SW 1271 (cell line): ENCODE measurements around the gene MTFR1L.

Source experiments
- DNase-seq, 2 experiments: peaks; one replicate each; lab custom pipeline; 2025; lab: John Stamatoyannopoulos, UW

MTFR1L gene

DNA sequence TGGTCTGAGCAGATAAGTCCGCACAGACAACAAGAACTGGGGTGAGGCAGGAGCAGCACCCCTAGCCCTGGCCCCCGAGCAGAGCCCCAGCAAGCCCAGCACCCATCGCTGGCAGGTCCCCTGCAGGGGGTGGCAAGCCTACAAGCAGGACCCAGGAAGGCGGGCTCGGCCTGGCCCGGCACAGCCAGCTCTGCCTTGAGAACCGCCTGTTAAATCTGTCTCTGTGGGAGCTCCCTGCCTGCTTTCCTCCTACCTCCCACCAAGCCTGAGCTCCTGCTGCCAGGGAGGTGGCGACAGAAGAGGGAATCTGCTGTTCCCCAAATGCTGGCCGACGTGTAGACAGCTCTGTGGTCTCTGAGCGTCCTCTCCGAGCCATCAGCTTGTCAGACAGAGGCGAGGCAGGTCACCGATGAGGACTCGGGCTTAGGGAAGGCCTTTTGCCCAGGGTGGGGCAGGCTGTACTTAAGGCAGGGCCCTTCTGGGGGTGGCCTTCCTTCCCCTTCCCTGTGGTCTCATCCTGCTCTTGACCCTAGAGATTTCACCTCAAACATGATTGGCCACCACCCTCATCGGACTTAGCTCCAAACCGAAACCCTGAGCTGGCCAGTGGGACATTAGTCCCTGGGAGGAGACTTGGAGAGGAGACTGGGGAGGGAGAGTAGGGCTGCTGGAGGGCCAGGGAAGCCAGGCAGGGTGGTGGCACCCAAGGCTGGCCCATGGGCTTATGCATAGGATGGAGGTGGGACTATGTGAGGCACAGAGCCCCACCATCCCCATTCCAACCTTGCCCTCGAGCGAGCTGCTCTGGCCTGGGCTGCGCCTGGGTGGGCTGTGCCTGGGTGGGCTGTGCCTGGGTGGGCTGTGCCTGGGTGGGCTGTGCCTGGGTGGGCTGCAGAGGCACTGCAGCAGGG, 12.0 kb upstream of the MTFR1L start:
- DNase-seq = no peak

DNA sequence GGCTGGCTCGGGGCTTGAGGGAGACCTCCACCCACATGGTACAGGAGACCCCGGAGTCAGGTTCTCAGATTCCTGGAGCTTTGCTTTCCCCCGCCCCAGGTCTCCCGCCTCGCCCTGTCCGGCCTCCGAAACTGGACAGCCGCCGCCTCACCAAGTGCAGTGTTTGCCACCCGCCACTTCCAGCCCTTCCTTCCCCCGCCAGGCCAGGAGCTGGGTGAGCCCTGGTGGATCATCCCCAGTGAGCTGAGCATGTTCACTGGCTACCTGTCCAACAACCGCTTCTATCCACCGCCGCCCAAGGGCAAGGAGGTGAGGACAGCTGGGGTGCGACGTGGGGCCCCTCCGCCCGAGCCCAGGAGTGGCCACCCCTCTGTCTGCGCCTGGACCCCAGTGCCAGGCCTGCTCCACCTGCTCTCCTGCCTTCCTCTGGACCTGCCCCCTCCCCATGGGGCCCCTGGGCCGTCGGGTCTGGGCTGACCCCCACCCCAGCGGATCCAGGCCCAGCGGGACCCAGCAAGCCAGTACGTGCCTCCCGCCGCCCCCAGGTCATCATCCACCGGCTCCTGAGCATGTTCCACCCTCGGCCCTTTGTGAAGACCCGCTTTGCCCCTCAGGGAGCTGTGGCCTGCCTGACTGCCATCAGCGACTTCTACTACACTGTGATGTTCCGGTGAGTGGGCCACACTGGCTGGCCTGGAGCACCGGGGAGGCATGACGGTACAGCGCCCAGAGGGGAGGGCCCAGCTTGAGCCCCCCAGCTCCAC, 11.1 kb upstream of the MTFR1L start:
- no peak for DNase-seq

DNA sequence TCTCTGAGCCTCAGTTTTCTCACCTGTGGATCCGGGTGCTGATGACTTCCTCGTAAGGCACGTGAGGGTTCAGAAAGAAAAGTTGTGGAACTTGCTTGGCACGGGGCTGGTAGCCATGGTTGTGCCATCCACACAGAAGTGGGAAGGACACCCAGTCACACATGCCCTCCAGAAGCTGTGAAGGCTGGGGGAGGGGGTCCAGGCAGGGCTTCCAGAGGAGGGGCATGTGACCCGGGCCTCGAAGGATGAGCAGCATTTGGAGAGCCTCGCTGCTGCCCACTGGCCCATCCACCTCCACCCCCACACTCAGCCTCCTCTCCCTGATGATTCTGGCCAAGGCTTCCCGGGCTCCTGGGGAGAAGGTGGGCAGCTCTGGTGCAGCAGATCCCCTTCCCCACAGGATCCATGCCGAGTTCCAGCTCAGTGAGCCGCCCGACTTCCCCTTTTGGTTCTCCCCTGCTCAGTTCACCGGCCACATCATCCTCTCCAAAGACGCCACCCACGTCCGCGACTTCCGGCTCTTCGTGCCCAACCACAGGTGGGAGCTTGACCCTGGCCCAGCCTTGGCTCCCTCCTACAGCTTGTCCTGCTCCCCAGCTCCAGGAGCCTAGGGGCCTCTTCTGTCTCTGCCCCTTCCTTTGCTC, 10.3 kb upstream of the MTFR1L start:
- no peak for DNase-seq

DNA sequence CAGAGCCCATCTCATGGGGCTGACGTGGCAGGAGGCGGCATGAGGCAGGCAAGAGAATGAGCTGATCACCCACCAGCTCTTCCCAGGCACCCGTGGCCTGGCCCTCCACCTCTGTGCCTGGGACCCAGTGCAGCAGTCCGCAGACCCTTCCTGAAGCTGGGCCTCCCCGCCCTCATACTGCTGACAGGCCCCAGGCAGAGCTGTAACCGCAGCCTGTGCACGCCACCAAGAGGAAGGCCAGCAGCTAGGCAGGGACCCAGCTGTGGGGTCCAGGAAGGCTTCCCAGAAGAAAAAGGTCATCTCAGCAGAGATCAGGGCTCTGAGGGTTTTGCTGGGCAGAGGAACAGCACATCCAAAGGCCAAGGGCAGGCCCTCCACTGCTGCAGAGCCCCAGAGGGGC, 9.8 kb upstream of the MTFR1L start:
- no peak for DNase-seq

DNA sequence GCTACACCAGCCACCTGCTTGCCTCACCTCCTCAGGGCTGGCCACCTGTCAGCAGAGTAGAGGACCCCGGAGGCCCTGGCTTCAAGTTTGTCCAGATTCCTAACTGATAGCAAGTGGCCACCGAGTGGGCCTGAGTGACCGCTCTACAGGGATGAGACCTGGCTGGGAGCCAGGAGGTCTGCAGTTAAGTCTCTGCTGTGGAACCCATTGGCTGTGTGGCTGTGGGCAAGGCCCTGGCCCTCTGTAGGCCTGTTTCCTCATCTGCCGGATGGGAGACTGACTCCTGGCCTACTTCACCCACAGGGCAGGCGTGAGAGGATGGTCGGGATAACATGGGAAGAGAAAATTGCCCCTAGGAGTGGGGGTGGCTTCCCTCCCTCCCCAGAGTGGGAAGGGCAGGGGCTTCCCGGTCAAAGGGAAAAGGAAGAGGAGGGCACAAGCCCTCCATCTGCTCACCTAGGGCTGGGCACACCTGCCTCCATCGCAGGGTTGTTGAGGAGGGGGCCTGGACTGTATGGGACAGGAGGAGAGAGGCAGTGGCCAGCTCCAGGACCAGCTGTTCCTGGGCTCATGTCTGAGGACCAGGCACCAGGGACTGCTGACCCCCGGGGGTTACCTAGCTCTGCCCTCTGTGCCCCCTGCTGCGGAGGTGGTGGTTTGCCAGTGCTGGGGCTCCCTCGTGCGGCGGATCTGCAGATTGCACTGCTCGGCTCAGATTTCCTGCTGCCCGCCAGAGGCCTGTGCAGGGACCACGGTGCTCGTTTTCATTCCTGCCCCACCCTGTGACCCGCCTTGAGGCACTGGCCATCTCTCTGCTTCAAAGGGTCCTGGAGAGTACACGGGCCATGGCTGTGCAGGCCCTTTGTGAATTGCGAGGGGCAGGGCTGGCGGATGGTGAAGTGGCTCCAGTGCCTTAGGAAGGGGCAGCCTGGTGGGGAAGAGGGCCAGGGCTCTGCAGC, 9.1 kb upstream of the MTFR1L start:
- peak in 1 of 2 experiments; percentile 32 for DNase-seq

DNA sequence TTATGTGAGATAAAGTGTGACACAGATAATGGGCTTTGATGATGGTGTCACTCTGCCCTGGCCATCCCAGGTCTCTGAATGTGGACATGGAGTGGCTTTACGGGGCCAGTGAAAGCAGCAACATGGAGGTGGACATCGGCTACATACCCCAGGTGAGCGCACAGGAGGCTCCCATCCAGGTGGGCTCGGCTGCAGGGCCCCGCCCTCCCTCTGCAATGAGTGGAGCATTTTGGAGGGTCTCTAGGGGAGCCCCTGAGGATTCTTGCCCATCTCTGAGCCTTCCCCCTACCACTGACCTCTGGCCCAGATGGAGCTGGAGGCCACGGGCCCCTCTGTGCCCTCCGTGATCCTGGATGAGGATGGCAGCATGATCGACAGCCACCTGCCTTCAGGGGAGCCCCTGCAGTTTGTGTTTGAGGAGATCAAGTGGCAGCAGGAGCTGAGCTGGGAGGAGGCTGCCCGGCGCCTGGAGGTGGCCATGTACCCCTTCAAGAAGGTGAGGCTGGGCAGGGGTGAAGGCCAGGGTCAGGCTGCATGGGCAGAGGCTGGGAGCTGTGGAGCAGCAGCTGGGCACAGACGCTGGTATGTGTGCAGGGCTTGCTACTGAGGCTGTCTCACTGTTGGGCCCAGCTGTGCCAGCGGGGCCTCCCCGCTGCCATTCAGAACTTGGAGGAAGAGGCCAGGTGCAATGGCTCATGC, 8.2 kb upstream of the MTFR1L start:
- no peak for DNase-seq

DNA sequence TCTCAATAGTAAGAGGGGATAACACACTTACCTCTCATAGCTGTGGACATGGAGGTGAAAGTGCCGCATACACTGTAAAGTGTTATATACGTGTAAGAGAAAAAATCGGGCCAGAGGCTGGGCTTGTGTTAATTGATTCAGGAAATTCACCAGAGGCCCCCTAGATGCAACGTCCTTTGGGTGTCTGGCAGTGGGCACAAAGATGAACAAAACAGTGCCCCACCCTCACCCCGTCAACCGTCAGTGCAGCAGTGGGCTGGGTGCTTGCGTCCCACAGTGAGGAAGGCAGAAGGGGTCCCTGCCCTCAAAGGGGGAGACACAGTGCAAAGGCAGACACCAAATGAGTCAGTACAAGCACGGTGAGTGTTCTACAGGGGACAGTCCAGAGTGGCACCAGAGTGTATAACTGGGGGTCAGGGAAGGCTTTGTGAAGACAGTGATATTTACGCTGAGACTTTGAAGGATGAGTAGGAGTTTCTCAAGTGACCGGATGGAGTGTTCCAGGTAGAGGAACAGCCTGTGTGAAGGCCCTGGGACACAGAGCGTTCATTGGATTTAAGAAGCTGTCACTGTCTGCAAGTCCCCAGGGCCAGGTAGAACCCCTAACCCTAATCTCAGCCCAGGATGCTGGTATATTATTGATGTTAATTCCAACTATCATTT, 6.6 kb upstream of the MTFR1L start:
- no peak for DNase-seq

DNA sequence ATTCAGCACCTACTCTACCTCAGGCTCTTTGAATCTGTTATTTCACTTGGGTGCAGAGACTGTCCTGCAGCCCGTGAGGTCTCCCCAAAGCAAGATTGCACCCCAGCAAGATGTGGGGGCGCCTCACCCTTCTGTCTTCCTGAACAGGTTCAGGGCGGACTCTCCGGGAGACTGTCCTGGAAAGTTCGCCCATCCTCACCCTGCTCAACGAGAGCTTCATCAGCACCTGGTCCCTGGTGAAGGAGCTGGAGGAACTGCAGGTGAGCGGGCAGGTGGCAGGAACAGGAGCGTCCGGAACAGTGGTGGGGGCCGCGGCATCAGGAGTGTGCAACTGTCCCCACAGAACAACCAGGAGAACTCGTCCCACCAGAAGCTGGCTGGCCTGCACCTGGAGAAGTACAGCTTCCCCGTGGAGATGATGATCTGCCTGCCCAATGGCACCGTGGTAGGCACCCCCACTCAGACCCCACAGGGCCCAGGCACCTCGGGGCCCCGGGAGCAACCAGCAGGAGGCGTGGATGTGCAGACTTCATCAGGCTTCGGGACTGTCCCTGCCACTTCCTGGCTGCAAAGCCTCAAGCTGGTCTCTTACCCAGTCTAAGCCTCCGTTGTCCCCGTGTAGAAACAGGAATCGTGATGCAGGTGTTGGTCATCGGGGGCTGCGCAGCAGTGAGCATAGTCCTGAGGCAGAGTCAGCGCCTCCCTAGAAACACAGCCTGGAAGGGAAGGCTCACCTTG, 5.9 kb upstream of the MTFR1L start:
- no peak for DNase-seq

DNA sequence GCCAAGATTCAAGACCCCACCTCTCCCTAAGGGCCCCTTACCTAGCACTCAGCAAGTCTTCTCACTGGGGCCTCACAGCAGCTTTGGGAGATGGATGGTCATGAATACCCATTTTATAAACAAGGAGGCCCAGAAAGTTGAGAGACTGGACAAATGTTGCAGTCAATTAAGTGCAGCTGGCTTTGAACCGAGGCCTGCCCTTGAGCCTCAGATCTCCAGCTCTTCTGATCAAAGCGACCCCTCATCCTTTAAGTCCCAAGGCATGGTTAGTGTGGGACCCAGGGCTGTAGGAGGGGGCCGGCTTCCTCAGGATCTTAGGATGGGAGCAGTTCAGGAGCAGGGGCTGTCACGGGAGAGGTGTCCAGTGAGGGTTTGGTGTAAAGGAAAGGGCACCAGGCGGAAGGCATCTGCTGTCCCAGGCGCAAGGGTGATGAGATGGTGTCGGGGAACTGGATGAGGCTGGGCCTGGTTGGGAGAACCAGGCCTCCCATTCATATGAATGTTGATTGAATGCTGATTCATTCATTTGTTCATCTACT, 5.1 kb upstream of the MTFR1L start:
- DNase-seq = no peak

DNA sequence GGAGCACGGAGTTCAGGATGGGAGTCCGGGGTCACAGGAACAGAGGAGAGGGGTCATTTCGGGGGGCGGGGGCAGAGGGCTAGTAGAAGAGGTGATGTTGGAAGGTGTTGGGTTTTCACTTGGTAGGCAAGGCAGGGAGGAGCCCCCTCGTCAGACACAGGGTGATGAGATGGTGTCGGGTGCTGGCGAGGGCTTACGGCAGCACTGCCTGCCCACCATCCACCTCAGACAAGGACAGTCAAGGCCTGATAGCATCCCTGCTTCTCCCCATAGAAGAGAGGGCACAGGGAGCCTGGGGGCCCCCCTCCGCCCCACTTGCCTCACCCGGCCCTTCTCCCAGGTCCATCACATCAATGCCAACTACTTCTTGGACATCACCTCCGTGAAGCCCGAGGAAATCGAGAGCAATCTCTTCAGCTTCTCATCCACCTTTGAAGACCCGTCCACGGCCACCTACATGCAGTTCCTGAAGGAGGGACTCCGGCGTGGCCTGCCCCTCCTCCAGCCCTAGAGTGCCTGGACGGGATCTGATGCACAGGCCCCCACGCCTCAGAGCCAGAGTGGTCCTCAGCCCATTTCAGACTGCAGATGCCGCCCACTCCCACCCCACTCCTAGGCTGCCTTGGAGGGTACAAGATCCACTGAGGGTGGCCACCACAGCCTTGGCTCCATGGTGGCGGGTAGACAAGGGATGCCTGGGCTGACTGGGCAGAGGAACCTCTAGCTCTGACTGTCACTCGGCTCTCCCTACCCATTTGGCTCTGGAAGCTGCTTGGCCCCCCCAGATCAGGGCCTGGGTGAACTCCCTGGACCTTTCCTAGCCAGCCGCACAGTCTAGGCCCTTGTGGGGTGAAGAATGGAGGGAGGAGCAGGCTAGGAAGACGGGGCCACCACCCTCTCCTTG, 4.3 kb upstream of the MTFR1L start:
- no peak for DNase-seq

DNA sequence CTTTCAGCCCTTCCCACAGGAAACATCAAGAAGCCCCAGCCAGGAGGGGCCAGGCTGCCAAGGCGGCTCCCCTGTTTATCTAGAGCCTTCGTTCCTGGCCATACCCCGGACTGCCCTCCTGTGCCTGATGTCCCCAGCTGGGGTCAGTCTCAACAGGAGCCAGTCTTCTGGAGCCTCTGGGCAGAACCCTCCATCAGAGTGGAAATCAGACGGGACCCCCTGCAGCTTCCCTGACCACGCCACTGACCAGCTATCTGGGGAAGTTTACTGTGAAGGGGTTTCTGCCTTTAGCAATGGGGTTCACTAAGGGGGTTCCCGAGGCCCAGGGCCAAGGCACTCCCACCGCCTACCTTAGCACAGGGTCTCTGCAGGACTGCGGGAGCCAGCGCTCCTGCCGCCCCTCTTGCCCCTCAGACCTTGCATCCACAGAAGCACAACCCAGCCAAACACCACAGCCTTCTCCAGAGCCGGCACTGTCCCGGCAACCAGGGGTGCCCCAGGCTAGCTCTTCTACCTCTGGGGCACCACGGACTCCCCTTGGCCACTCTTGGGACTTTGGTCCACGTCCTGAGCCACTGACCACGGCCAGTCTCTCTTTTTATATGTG, 3.5 kb upstream of the MTFR1L start:
- no peak for DNase-seq

DNA sequence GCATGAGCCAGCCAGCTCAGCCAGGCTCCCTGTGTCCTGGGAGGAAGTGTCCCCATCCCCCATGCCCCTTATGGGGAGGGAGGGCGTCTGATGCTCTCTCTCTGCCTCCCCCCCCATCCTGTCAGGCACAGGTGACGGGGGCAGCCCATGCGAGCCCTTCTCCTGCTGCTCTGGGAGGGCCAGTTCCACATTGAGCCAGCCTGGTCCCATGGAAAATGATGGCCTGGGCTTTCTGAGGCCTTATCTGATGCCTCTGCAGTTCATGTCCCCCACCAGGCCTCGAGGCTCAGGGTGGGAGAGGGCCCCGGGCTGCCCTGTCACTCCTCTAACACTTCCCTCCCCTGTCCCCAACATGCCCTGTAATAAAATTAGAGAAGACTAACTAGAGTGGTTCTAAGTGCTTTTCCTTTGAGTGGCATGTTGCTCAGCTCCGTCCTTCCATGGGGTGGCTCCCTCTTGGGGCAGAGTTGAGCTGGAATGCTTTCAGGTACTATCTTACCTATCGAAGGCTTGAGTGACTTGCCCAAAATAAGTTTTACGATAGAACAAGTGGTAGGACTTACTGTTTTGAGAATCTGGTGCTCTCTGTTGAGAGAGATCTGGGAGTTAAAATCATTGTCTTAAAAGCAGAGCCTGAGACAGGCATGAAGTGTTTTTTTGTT, 1.8 kb upstream of the MTFR1L start:
- DNase-seq = no peak

DNA sequence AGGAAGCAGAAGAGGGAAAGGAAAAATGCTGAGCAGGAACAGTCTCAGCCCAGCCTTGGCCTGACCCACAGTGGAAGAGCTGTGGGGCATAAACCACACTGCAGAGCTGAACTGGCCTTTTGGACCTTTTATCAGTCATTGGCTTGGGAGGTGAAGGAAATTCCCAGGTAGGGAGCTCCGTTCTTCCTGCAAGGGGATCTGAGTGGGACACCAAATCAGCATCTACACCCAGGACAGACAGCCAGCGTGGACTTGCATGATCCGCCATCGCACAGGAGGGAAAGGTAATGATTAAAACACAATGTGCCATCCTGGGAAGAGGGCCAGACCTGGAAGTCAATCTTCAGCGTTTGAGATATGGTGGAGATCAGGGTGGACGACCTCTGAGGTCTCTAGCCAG, 1.2 kb upstream of the MTFR1L start:
- DNase-seq = no peak

DNA sequence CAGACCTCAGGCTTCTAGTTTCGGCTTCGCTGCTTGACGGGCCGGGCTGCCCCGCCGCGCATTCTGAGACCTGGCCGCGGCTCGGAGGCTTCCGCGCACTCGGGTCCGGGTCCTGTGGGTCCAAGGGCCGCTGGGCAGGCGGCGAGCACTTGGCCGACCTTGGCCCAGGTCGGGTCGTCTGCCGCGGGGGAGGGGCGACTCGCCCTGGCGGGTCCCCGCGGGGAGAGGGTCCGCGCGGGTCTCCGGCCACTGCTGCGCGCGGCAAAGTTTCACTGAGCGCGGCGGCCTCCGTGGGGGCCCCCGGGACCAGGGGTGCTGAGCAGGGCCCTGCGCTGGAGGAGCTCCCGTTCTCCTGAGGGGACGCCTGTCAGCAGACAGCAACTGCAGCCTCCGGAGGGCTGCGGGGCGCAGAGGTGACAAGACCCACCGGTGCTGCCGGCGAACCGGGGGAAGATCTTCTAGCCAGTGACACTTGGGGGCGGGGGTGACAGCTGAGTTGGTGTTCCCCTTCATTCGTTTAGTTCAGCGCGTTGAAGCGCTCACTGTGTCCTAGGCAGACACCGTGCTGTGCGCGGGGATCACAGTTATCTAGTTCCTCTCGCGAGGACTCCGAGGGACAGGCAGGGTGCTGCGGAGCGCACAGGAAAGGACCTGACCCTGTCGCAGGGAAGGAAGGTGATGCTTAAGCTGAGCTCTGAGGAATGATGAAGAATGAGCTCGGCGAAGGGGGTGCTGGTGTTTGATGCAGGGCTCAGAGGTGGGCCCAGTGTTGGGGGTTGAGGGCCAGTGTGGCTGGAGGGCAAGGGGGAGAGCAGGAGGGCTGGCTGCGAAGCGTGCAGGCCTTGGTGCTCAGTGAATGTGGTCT, 725 bp downstream of the MTFR1L start:
- peak in 1 of 2 experiments; percentile 9 for DNase-seq

DNA sequence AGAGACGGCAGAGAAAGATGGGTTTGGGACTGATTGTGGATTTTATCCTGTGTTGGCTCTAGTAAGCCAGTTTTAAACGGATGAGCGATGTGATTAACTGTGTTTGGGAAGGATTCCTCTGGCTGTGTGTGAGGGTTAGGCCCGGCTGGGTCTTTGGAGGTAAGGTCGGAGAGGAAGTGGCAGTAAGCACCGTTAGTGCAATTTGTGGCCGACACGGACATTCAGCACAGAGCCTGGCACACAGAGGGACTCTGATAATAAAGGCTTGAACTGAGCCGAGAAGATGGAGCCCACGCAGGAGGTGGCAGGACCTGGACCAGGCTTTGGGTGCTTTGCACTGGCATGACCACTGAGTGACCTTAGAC, 1.3 kb downstream of the MTFR1L start:
- no peak for DNase-seq

DNA sequence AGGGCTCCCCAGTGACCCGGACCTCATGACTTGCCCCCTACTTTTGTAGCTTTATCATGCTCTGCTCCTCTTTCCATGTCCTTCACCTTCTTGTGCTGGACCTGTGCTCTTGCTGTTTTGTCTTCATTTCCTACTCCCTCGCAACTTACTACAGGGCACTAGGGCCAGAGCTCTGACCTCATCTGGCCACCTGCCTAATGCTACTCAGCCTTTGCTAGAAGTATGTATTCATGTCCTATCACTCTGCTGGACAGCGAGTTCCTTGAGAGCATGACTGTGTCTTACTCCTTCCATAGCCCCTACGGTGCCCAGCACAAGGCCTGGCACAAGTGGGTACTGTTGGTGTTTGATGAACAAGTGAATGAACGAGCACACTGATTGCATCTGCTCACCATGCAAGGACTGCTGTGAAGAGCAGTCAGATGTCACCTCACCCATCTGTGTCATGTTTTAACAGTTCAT, 1.9 kb downstream of the MTFR1L start:
- no peak for DNase-seq
